Measurements from ENCODE around the gene NOP16. TPM values are rescaled to one million over a fixed set of nuclear protein-coding genes. Genes with fewer than 3 reads are reported as not detected.

NOP16 gene
- total and polyA plus RNA-seq, 9 donors, result 8.9 to 27.0 (median 16.3) TPM

DNA sequence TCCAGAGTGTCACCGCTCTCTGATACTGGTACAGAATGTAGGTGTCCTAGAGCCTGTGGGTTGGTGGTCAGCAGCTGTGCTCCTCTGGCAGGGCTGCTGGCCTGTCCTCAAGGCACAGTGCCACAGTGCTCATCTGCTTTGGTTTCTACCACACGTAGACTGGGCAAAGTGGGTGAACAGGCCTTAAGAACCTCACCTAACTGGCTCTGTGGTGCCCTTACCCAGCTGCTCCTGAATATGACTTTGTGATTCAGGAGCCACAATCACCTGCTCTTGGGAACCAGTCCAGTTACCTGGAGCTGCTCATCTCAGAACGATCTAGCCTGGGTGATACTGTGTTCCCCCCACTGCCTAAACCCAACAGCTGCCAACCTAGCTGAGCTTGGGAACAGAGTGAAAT, 6.4 kb downstream of the NOP16 start:
- Histone ChIP-seq H3K36me3 (no peaks in the 10 kb centered on the region), H3K9me3 (no peaks in the 10 kb centered on the region)
- WGBS, 3 donors, result 87 to 91% (median 90%) methylated on average over 3 of the region's 3 CpGs

DNA sequence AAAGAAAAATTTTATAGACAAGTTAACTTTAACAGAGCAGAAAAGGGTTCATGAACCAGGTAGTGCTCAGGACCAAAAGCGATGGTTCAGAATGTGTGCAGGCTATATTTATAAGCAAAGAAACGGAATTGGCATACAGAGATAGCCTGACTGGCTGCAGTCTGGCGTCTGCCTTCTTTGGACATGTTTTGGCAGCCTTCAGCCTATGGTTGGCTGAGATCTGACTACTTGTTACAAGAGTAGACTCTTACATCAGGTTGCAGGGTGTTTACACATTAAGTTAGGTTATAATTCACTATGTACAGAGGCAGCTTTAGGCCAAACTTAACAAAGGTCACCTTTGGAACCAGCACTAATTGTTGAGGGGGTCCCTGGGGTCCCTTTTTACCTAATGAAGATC, 7.0 kb downstream of the NOP16 start:
- no peak for DNase-seq
- Histone ChIP-seq H3K27me3 (no peaks in the 10 kb centered on the region), H3K27ac (no peak overlapping the region), H3K4me1 (ENCODE audit: insufficient read depth) (no peaks in the 10 kb centered on the region), H3K9me3 (no peaks in the 10 kb centered on the region), H3K4me3 (no peak overlapping the region), H3K36me3 (no peaks in the 10 kb centered on the region)
- no peak for TF ChIP-seq POLR2A (IDR thresholded peaks at IDR 0.05)
- TF ChIP-seq, protein P1, sequence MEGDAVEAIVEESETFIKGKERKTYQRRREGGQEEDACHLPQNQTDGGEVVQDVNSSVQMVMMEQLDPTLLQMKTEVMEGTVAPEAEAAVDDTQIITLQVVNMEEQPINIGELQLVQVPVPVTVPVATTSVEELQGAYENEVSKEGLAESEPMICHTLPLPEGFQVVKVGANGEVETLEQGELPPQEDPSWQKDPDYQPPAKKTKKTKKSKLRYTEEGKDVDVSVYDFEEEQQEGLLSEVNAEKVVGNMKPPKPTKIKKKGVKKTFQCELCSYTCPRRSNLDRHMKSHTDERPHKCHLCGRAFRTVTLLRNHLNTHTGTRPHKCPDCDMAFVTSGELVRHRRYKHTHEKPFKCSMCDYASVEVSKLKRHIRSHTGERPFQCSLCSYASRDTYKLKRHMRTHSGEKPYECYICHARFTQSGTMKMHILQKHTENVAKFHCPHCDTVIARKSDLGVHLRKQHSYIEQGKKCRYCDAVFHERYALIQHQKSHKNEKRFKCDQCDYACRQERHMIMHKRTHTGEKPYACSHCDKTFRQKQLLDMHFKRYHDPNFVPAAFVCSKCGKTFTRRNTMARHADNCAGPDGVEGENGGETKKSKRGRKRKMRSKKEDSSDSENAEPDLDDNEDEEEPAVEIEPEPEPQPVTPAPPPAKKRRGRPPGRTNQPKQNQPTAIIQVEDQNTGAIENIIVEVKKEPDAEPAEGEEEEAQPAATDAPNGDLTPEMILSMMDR (IDR thresholded peaks at IDR 0.05), result no peak
- no peak for TF ChIP-seq EP300 (IDR thresholded peaks at IDR 0.05)
- intact Hi-C loops (cut with DNase I), result no loop called here
- WGBS, 3 donors, result 69 to 79% (median 71%) methylated on average over 3 of the region's 3 CpGs

More for the DNA sequence above, 6.4 kb downstream of the NOP16 start:
- H3K4me1 ChIP-seq (ENCODE audit: insufficient read depth), result peaks cover under 1% of the 10 kb centered on the region
- TF ChIP-seq EP300 (IDR thresholded peaks at IDR 0.05), result no peak
- intact Hi-C loops (cut with DNase I), result no loop called here
- peak in 1 of 5 donors; percentile 6 for DNase-seq
- no peak overlapping the region for H3K27ac ChIP-seq
- H3K4me3 ChIP-seq, result no peak overlapping the region
- H3K27me3 ChIP-seq, result no peaks in the 10 kb centered on the region

DNA sequence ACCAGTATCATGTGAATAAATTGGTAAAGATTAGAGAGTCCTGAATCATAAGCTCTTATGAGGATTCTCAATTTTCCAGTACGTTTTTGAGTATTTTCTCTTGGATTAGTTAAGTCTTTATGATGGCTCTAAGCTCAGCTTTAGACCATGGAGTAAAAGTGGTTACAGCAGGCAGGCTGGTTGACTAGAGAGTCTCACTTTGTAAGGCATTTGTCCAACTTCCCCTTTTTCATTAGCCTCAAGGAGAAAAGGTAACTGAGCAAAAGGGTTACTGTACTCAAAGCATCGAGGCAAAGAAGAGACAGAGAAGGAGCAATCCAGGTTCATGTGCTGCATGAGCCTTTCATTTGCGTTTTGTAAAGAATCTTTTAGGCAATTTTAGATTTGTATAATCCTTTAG, 8.5 kb downstream of the NOP16 start:
- H3K4me1 ChIP-seq (ENCODE audit: insufficient read depth), result no peaks in the 10 kb centered on the region
- TF ChIP-seq, protein P1 (IDR thresholded peaks at IDR 0.05), result no peak
- TF ChIP-seq POLR2A (IDR thresholded peaks at IDR 0.05) (no peak), EP300 (IDR thresholded peaks at IDR 0.05) (no peak)
- H3K4me3 ChIP-seq, result no peak overlapping the region
- intact Hi-C loops (cut with DNase I), result no loop called here
- no peaks in the 10 kb centered on the region for H3K9me3 ChIP-seq
- 87 to 90% (median 88%) methylated on average over 3 of the region's 3 CpGs for WGBS, 3 donors
- no peaks in the 10 kb centered on the region for H3K27me3 ChIP-seq
- no peak for DNase-seq
- no peaks in the 10 kb centered on the region for H3K36me3 ChIP-seq
- H3K27ac ChIP-seq, result no peak overlapping the region

DNA sequence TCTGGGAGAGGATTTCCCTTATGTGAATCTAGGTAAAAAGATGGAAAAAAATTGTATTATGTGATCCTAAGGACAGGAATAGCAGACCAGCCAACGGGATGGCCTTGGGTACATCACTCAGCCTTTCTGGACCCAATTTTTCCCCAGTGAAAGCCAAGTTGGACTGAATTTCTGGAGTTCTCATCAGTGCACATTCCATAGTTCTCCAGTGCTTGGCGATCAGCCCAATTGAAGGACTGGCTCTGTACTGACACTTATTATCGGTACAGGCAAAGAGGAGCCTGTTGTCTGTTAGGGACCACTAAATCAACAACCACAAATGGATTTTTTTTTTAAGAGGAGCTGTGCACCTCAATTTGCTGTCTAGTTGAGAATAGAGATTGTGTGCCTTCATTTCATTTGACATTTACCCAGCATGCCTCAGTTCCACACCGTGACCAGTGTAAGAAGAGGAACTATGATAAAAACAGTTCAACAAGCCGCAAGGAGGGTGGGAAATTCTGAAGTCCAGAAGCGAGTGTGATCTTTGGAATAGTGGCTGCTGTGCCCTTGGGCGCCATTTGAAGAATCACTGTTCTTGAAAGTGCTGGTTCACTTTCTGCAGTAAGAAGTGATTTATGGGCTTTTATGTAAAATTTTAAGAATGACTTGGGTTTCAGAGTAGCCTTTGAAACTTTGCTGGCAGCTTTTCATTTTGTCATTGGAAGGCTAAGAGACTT, 15.1 kb downstream of the NOP16 start:
- intact Hi-C loops (cut with DNase I), result no loop called here
- no peak overlapping the region for H3K4me3 ChIP-seq
- peaks cover 3% of the 10 kb centered on the region for H3K4me1 ChIP-seq (ENCODE audit: insufficient read depth)
- H3K9me3 ChIP-seq, result no peaks in the 10 kb centered on the region
- DNase-seq, result peak in 4 of 5 donors; percentile 59 to 68 (median 64)
- H3K27me3 ChIP-seq, result no peaks in the 10 kb centered on the region
- TF ChIP-seq EP300 (IDR thresholded peaks at IDR 0.05) (no peak), POLR2A (IDR thresholded peaks at IDR 0.05) (no peak)
- TF ChIP-seq, protein P1 (IDR thresholded peaks at IDR 0.05), result no peak
- 43 to 49% (median 47%) methylated on average over 7 of the region's 7 CpGs for WGBS, 3 donors
- H3K27ac ChIP-seq, result peak overlapping the region in 1 of 2 donors; percentile 2
- no peaks in the 10 kb centered on the region for H3K36me3 ChIP-seq

Data from ovary (tissue), 9 donors.